Heart left ventricle (tissue), 13 donors: ENCODE data around the gene BPHL.

ENCODE experiments used
- POLR2A ChIP-seq, 2 donors: fragments of 450-650 bp; IDR thresholded peaks; one replicate each; pipeline ENCODE4 v1.6.1; 2017; ENCODE audit warnings: antibody characterized with exemption in 2 of 2, mild to moderate bottlenecking in 2 of 2, moderate library complexity in 2 of 2
- TF ChIP-seq, protein P1 (sequence below), 12 donors: fragments of 200-600 bp; sonication (generic) in 4 of 12; IDR thresholded peaks; one replicate each; pipeline versions ENCODE4 v1.5.0 to v1.8.0; 2018 to 2022; ENCODE audit warnings: antibody characterized with exemption in 12 of 12, mild to moderate bottlenecking in 5 of 12
- donor health status: ischemic (EF 13 %, LVEDD 7.1; RV severe dilation, severe dysfunction).
- donor health status: DM: no; HTN: yes; CAD: no.
- donor health status: DM: no; HTN: no; CAD: no.
- donor health status: ischemic (EF 25% LVEDD 6.9; RV normal size, moderate dysfunction).
- donor health status: ischemic (EF 25% LVEDD 5.7; RV mildly dilated, moderate dysfunction).
- donor health status: ischemic (EF 35%, LVEDD 5.7; RV mildly dilated, moderate dysfunction).
- donor health status: nonischemic (EF 11% LVEDD 7.7; RV severe dilation, severe dysfunction).
- donor health status: DM: yes; HTN: yes; CAD: no.
- donor health status: PGD.
- donor health status: ischemic (EF 29% LVEDD 5.4; RV normal size, mild dysfunction).
- donor health status: nonischemic (EF 23%, LVEDD 6.1; RV moderate dilation, normal function).

DNA sequence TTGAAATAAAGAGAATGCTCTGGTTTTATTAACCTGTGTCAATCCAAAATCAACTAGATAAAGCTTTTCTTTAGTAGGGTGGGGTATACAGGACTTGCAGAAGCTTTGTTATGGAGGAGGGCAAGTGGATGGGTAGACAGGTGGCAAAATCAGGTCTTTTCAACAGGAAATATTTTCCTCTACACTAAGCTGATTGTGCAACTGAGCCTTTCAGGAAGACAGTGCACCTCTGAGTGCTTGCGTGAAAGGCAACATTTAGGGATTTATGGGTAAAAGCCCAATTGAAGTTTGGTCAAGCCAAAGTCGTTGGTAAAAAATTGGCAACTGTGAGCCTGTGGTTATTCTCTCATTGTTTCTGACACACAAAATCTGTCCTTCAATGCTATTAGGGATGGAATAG is 62.6 kb downstream of the BPHL start:
- TF ChIP-seq POLR2A (IDR thresholded peaks at IDR 0.05), result no peak
- TF ChIP-seq, protein P1, sequence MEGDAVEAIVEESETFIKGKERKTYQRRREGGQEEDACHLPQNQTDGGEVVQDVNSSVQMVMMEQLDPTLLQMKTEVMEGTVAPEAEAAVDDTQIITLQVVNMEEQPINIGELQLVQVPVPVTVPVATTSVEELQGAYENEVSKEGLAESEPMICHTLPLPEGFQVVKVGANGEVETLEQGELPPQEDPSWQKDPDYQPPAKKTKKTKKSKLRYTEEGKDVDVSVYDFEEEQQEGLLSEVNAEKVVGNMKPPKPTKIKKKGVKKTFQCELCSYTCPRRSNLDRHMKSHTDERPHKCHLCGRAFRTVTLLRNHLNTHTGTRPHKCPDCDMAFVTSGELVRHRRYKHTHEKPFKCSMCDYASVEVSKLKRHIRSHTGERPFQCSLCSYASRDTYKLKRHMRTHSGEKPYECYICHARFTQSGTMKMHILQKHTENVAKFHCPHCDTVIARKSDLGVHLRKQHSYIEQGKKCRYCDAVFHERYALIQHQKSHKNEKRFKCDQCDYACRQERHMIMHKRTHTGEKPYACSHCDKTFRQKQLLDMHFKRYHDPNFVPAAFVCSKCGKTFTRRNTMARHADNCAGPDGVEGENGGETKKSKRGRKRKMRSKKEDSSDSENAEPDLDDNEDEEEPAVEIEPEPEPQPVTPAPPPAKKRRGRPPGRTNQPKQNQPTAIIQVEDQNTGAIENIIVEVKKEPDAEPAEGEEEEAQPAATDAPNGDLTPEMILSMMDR (IDR thresholded peaks at IDR 0.05), result no peak
